K562 (cell line): ENCODE measurements around the gene TXLNA. TPM values are rescaled to one million over a fixed set of nuclear protein-coding genes. Genes with fewer than 3 reads are reported as not detected.

ENCODE experiments used
- ATF1 ChIP-seq, 2 experiments: fragments of 450-650 bp in 1 of 2; IDR thresholded peaks; 2 replicates each; pipeline ENCODE4 v1.6.1; 2016; ENCODE audit warnings: missing compliant biosample characterization in 1 of 2, missing genetic modification characterization in 1 of 2
- BMI1 ChIP-seq: fragments of 150-350 bp; IDR thresholded peaks from 2 replicates; pipeline ENCODE4 v1.6.1; 2014; ENCODE audit warnings: low read length
- BRF1 ChIP-seq: IDR thresholded peaks from 3 replicates; pipeline ENCODE4 v1.6.1; 2011; ENCODE audit warnings: borderline replicate concordance, mild to moderate bottlenecking; ENCODE audit not compliant: insufficient read length; ENCODE audit errors: extremely low read depth
- ESRRB ChIP-seq: fragments of 250-450 bp; sonication (Bioruptor Pico); IDR thresholded peaks from 2 replicates; pipeline ENCODE4 v1.5.0; 2020; ENCODE audit warnings: mild to moderate bottlenecking, moderate library complexity, borderline replicate concordance
- HOXB6 ChIP-seq: fragments of 250-450 bp; sonication (Bioruptor Pico); IDR thresholded peaks from 2 replicates; pipeline ENCODE4 v1.5.1; 2022; ENCODE audit warnings: mild to moderate bottlenecking, borderline replicate concordance
- MTF1 ChIP-seq: fragments of 250-450 bp; sonication (Bioruptor Pico); IDR thresholded peaks from 2 replicates; pipeline ENCODE4 v1.9.0; 2021; ENCODE audit warnings: moderate library complexity, mild to moderate bottlenecking, inconsistent platforms, borderline replicate concordance
- NEUROD1 ChIP-seq: fragments of 150-350 bp; IDR thresholded peaks from 2 replicates; pipeline ENCODE4 v1.6.1; 2014; ENCODE audit warnings: borderline replicate concordance, low read length, low read depth; ENCODE audit not compliant: partially characterized antibody
- NFATC3 ChIP-seq: fragments of 450-650 bp; IDR thresholded peaks from 2 replicates; pipeline ENCODE4 v1.6.1; 2017; ENCODE audit warnings: mild to moderate bottlenecking
- NR2C1 ChIP-seq, 2 experiments: fragments of 450-650 bp; IDR thresholded peaks; 2 replicates each; pipeline ENCODE4 v1.6.1; 2017; ENCODE audit warnings: mild to moderate bottlenecking in 2 of 2, antibody characterized with exemption in 1 of 2, inconsistent platforms in 1 of 2, missing compliant biosample characterization in 1 of 2, missing genetic modification characterization in 1 of 2
- PHF21A ChIP-seq: fragments of 450-650 bp; IDR thresholded peaks from 2 replicates; pipeline ENCODE4 v1.6.1; 2017; ENCODE audit warnings: low read depth, borderline replicate concordance
- RB1 ChIP-seq: fragments of 450-650 bp; IDR thresholded peaks from 2 replicates; pipeline ENCODE4 v1.6.1; 2017; ENCODE audit warnings: low read depth, mild to moderate bottlenecking
- RFX5 ChIP-seq: IDR thresholded peaks from 2 replicates; pipeline ENCODE4 v1.6.1; 2011; ENCODE audit warnings: low read depth, mild to moderate bottlenecking, improper control_type of control experiment, low read length
- SP2 ChIP-seq: IDR thresholded peaks from 2 replicates; pipeline ENCODE4 v1.6.1; 2011; ENCODE audit warnings: mild to moderate bottlenecking, low read depth, low read length, moderate library complexity; ENCODE audit not compliant: poor library complexity, severe bottlenecking; ENCODE audit errors: extremely low read depth
- TAF1 ChIP-seq: IDR thresholded peaks from 2 replicates; pipeline ENCODE4 v1.6.1; 2011; ENCODE audit warnings: mild to moderate bottlenecking, low read length, moderate library complexity; ENCODE audit not compliant: insufficient read depth, control insufficient read depth, severe bottlenecking; ENCODE audit errors: extremely low read depth
- ZNF41 ChIP-seq: fragments of 250-450 bp; sonication (Bioruptor Pico); conservative IDR thresholded peaks from 2 replicates; pipeline ENCODE4 v1.4.0; 2020; ENCODE audit warnings: mild to moderate bottlenecking
- ZNF445 ChIP-seq: fragments of 250-450 bp; sonication (Bioruptor Pico); IDR thresholded peaks from 2 replicates; pipeline ENCODE4 v1.4.0; 2020; ENCODE audit warnings: low read depth, mild to moderate bottlenecking, moderate library complexity
- polyA plus RNA-seq, 8 experiments: library from polyadenylated mRNA; depleted of rRNA in 4 of 8; stranded (reverse) in 5 of 8; unstranded in 3 of 8; fragments of >200 nt; fragmentation: Nextera tagmentation in 2 of 8; fragmentation: Illumina TruSeq in 1 of 8; extraction: Ambion mirVana in 2 of 8; extraction: Trizol in 1 of 8; gene quantifications; 2 replicates each; pipeline versions ENCODE4 v1.2.1 to v1.2.3, GENCODE V29; 2011 to 2014; ENCODE audit warnings: inconsistent platforms in 1 of 8, missing spikeins in 1 of 8
- total RNA-seq, 7 experiments: library from RNA; depleted of rRNA in 6 of 7; stranded (reverse); fragments of >200 nt in 6 of 7; fragmentation: Illumina TruSeq in 2 of 7; extraction: Trizol in 2 of 7; gene quantifications; 2 replicates each; pipeline versions ENCODE4 v1.2.1 to v1.2.3, GENCODE V29; 2011 to 2021; ENCODE audit warnings: low replicate concordance in 1 of 7
- TF ChIP-seq, protein P1 (sequence below): sonication (generic); formaldehyde crosslinking; IDR thresholded peaks from 2 replicates; pipeline ENCODE4 v1.5.0; 2020; ENCODE audit warnings: missing genetic modification reagents
- TF ChIP-seq, protein P2 (sequence below): fragments of 250-450 bp; sonication (Bioruptor Pico); IDR thresholded peaks from 2 replicates; pipeline ENCODE4 v1.4.0; 2020; ENCODE audit warnings: mild to moderate bottlenecking, moderate library complexity
- TF ChIP-seq, protein P3 (sequence below): fragments of 250-450 bp; sonication (Bioruptor Pico); IDR thresholded peaks from 2 replicates; pipeline ENCODE4 v1.5.0; 2020; ENCODE audit warnings: mild to moderate bottlenecking, borderline replicate concordance
- TF ChIP-seq, protein P4 (sequence below): fragments of 250-450 bp; sonication (Bioruptor Pico); IDR thresholded peaks from 2 replicates; pipeline ENCODE4 v1.8.0; 2022; ENCODE audit warnings: moderate library complexity, mild to moderate bottlenecking, inconsistent platforms

TXLNA gene
- total and polyA plus RNA-seq, 9 of the 15 experiments (the other 6 are each of a cell fraction or from before 2014, with no cell fraction given): 9.2 to 54.5 (median 39.3) TPM

DNA sequence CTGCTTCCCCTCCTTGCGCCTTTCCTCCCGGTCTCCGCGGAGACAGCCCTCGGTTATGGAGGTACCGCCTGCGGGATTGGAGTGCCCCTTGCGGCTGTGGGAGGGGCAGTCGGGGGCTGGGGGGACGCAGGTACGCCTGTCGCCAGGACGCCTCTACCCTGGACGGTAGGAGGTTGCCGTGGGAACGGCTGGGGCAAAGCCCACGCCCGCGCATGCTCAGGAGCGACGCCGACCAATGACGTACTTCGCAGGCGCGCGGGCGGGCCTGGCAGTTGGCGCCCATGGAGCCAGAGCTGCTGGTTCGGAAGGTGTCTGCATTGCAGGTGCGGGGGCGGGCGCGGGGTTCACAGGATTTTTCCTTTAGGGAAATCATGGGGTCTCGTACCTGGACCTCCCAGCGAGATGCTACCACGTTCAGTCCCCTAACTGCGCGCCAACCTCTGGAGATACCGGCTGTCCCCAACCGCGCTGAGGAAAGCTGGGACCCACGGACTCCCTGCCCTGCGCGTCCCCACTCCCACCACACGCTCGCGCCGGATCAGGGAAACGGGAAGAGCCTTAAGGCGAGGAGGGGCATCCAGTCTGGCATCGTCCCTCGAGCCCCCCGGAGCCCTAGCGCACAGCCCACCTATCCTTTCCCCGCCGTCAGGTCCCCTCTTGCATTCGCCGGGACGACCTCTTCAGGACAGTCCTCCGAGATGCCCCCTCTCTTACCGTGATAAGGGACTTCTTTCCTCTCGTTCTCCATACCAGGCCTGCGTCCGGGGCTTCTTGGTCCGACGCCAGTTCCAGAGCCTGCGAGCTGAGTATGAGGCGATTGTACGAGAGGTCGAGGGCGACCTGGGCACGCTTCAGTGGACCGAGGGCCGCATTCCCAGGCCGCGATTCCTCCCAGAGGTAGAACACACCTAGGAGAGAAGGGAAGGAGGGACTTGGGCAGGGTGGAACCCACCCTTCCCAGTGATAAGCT, 26.2 kb downstream of the TXLNA start, which contains the start of gene IQCC (continued):
- TF ChIP-seq NR2C1 (IDR thresholded peaks at IDR 0.05) (no peak), NR2C1 (tag; IDR thresholded peaks at IDR 0.05) (no peak), ATF1 (CRISPR knock-in tag; IDR thresholded peaks at IDR 0.05) (peak; percentile 97), ATF1 (tag; IDR thresholded peaks at IDR 0.05) (peak; percentile 98), ESRRB (CRISPR knock-in tag) (no peak), PHF21A (no peak; the same call in 1 of the 2 replicates), TAF1 (peak; percentile 89), BMI1 (peak; percentile 94), ZNF41 (CRISPR knock-in tag) (no peak), RFX5 (no peak), MTF1 (CRISPR knock-in tag) (no peak), ZNF445 (CRISPR knock-in tag) (no peak), NFATC3 (no peak), RB1 (peak; percentile 99), BRF1 (no peak), NEUROD1 (peak; percentile 77), HOXB6 (no peak), SP2 (no peak)
- TF ChIP-seq, protein P1, sequence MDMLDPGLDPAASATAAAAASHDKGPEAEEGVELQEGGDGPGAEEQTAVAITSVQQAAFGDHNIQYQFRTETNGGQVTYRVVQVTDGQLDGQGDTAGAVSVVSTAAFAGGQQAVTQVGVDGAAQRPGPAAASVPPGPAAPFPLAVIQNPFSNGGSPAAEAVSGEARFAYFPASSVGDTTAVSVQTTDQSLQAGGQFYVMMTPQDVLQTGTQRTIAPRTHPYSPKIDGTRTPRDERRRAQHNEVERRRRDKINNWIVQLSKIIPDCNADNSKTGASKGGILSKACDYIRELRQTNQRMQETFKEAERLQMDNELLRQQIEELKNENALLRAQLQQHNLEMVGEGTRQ (CRISPR knock-in tag): no peak
- TF ChIP-seq, protein P2, sequence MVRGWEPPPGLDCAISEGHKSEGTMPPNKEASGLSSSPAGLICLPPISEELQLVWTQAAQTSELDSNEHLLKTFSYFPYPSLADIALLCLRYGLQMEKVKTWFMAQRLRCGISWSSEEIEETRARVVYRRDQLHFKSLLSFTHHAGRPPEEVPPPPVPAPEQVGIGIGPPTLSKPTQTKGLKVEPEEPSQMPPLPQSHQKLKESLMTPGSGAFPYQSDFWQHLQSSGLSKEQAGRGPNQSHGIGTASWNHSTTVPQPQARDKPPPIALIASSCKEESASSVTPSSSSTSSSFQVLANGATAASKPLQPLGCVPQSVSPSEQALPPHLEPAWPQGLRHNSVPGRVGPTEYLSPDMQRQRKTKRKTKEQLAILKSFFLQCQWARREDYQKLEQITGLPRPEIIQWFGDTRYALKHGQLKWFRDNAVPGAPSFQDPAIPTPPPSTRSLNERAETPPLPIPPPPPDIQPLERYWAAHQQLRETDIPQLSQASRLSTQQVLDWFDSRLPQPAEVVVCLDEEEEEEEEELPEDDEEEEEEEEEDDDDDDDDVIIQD (CRISPR knock-in tag): no peak
- TF ChIP-seq, protein P3, sequence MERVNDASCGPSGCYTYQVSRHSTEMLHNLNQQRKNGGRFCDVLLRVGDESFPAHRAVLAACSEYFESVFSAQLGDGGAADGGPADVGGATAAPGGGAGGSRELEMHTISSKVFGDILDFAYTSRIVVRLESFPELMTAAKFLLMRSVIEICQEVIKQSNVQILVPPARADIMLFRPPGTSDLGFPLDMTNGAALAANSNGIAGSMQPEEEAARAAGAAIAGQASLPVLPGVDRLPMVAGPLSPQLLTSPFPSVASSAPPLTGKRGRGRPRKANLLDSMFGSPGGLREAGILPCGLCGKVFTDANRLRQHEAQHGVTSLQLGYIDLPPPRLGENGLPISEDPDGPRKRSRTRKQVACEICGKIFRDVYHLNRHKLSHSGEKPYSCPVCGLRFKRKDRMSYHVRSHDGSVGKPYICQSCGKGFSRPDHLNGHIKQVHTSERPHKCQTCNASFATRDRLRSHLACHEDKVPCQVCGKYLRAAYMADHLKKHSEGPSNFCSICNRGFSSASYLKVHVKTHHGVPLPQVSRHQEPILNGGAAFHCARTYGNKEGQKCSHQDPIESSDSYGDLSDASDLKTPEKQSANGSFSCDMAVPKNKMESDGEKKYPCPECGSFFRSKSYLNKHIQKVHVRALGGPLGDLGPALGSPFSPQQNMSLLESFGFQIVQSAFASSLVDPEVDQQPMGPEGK (CRISPR knock-in tag): no peak
- TF ChIP-seq, protein P4, sequence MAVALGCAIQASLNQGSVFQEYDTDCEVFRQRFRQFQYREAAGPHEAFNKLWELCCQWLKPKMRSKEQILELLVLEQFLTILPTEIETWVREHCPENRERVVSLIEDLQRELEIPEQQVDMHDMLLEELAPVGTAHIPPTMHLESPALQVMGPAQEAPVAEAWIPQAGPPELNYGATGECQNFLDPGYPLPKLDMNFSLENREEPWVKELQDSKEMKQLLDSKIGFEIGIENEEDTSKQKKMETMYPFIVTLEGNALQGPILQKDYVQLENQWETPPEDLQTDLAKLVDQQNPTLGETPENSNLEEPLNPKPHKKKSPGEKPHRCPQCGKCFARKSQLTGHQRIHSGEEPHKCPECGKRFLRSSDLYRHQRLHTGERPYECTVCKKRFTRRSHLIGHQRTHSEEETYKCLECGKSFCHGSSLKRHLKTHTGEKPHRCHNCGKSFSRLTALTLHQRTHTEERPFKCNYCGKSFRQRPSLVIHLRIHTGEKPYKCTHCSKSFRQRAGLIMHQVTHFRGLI (CRISPR knock-in tag): no peak
